Measurements from ENCODE around the gene BICRA.
"Not testable (repeated sequence)": the region's sequence is repeated elsewhere in the genome, so short reads cannot be mapped to it uniquely, and the experiment has no call there.

BICRA gene

DNA sequence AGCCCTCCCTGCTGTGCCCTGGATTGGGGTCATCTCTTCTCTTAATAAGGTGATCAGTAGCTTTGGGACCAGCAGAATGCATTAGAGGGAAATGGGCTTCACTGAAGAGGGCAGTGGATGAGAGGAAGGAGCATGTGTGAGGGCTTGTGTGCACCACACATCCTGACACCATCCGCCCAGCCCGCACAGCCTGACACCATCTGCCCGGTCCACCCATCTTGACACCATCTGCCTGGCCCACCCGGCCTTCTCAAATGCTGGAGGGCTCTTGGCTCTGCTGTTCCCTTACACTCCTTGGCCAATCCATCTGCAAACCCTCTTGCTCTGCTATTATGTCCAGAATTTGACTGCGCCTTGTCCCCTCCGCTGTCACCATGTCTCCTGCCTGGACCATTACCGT, 41.8 kb downstream of the BICRA start:
- no peaks in the 10 kb centered on the region; the same call in 1 of the 2 replicates for H3K4me1 ChIP-seq
- no peak overlapping the region for H3K4me3 ChIP-seq
- H3K27me3 ChIP-seq (ENCODE audit: low read depth) = no peaks in the 10 kb centered on the region
- DNase-seq (ENCODE audit: low spot score in 2 of 2) = no peak
- no peaks in the 10 kb centered on the region; the same call in 1 of the 2 replicates for H3K9me3 ChIP-seq
- H3K36me3 ChIP-seq (replicated peaks) = no peaks in the 10 kb centered on the region
- in situ Hi-C loops (cut with MboI; ENCODE audit: low sequenced_read_pairs) = no loop called here

DNA sequence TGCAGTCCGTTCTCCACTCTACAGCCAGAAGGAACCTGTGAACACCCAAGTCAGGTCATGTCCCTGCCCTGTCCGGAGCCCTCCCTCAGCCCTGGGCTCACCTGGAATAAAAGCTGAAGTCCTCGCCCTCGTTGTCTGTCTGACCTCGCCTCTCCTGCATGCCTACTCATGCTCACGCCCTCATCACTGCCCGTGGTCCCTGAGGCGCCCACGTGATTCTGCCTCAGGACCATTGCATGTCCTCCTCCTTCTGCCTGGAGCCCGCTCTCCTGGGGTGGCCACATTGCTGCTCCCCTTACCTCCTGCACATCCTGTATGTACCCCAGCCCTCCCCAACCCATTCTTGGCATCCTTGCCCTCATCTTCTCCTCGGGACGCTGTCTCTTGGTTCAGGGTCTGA, 42.2 kb downstream of the BICRA start:
- Histone ChIP-seq H3K27me3 (ENCODE audit: low read depth) (no peaks in the 10 kb centered on the region), H3K36me3 (replicated peaks) (no peaks in the 10 kb centered on the region), H3K9me3 (no peaks in the 10 kb centered on the region; the same call in 1 of the 2 replicates), H3K4me1 (no peaks in the 10 kb centered on the region), H3K4me3 (no peak overlapping the region)
- in situ Hi-C loops (cut with MboI; ENCODE audit: low sequenced_read_pairs) = no loop called here
- DNase-seq (ENCODE audit: low spot score in 2 of 2) = no peak

- no peak overlapping the region for H3K4me3 ChIP-seq
- no peaks in the 10 kb centered on the region for H3K27me3 ChIP-seq (ENCODE audit: low read depth)
- no peak for DNase-seq (ENCODE audit: low spot score in 2 of 2)
- in situ Hi-C loops (cut with MboI; ENCODE audit: low sequenced_read_pairs) = no loop called here
- no peaks in the 10 kb centered on the region; the same call in 1 of the 2 replicates for H3K9me3 ChIP-seq
- no peaks in the 10 kb centered on the region for H3K4me1 ChIP-seq
- H3K36me3 ChIP-seq (replicated peaks) = no peaks in the 10 kb centered on the region
Measured at GRCh38 chr19:47651691-47652090, 42.8 kb downstream of the BICRA start.

GRCh38 chr19:47652285-47652684, 43.4 kb downstream of the BICRA start:
- in situ Hi-C loops (cut with MboI; ENCODE audit: low sequenced_read_pairs) = no loop called here
- no peaks in the 10 kb centered on the region for H3K27me3 ChIP-seq (ENCODE audit: low read depth)
- no peaks in the 10 kb centered on the region for H3K4me1 ChIP-seq
- H3K36me3 ChIP-seq (replicated peaks) = no peaks in the 10 kb centered on the region
- DNase-seq (ENCODE audit: low spot score in 2 of 2) = peak in 1 of 2 experiments; percentile 31
- no peaks in the 10 kb centered on the region; the same call in 1 of the 2 replicates for H3K9me3 ChIP-seq
- no peak overlapping the region for H3K4me3 ChIP-seq

DNA sequence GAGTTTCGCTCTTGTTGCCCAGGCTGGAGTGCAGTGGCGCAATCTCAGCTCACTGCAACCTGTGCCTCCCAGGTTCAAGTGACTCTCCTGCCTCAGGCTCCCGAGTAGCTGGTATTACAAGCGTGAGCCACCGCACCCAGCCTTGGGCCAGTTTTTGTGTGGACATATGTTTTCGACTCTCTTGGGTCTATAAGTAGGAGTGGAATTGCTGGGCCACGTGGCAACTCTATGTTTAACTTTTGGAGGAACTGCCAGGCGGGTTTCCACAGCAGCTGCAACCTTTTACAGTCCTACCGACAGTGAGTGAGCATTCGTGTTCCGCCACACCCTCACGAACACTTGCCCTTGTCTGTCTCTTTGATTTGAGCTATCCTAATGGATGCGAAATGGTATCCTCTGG, 44.9 kb downstream of the BICRA start:
- H3K9me3 ChIP-seq = no peaks in the 10 kb centered on the region; the same call in 1 of the 2 replicates
- no peaks in the 10 kb centered on the region for H3K36me3 ChIP-seq (replicated peaks)
- H3K4me3 ChIP-seq = no peak overlapping the region
- in situ Hi-C loops (cut with MboI; ENCODE audit: low sequenced_read_pairs) = no loop called here
- no peaks in the 10 kb centered on the region for H3K27me3 ChIP-seq (ENCODE audit: low read depth)
- no peak for DNase-seq (ENCODE audit: low spot score in 2 of 2)
- no peaks in the 10 kb centered on the region for H3K4me1 ChIP-seq

- H3K4me3 ChIP-seq = no peak overlapping the region
- DNase-seq (ENCODE audit: low spot score in 2 of 2) = no peak
- in situ Hi-C loops (cut with MboI; ENCODE audit: low sequenced_read_pairs) = no loop called here
- no peaks in the 10 kb centered on the region for H3K9me3 ChIP-seq
- no peaks in the 10 kb centered on the region for H3K27me3 ChIP-seq (ENCODE audit: low read depth)
- no peaks in the 10 kb centered on the region; the same call in 1 of the 2 replicates for H3K36me3 ChIP-seq (replicated peaks)
- H3K4me1 ChIP-seq = peaks cover 6% of the 10 kb centered on the region
Measured at GRCh38 chr19:47657719-47658118, 48.8 kb downstream of the BICRA start.

DNA sequence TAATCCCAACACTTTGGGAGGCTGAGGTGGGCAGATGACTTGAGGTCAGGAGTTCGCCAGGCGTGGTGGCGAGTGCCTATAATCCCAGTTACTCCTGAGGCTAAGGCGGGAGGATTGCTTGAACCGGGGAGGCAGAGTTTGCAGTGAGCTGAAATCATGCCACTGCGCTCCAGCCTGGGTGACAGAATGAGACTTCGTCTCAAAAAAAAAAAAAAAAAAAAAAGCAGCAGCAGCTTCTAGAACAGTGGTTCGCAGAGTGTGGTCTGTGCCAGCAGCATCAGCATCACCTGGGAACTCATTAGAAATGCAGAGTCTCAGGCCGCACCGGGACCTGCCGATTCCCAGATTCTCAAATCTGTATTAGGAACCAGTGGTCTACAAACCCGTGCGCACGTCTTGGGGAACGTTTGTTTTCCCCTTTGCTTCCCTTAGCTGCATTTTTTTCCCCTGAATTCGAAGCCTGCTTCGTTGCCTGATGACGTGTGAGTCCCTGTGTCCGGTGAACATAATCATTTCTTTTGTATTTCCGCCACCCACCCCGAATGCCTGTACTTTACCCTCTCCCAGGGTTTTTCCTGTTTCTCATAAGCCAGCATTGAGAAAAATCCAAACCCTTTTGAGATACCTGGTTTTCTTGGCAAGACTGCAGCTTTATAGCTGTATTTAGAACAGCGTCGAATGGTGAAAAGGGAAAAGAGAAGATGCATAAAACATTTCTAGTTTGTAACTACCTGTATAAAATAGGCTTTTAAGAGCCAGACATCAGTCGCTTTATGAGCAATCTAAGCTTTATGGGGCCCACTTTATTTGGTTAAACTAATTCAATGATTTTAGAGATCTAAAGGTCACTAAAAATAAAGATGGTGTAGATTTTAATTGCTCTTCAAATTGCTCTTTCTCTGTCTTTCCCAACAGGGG, 49.8 kb downstream of the BICRA start:
- H3K27me3 ChIP-seq (ENCODE audit: low read depth) = no peaks in the 10 kb centered on the region
- no peak overlapping the region for H3K4me3 ChIP-seq
- in situ Hi-C loops (cut with MboI; ENCODE audit: low sequenced_read_pairs) = no loop called here
- no peaks in the 10 kb centered on the region; the same call in 1 of the 2 replicates for H3K36me3 ChIP-seq (replicated peaks)
- H3K9me3 ChIP-seq = no peaks in the 10 kb centered on the region
- DNase-seq (ENCODE audit: low spot score in 2 of 2) = no peak
- peaks cover 6% of the 10 kb centered on the region for H3K4me1 ChIP-seq

DNA sequence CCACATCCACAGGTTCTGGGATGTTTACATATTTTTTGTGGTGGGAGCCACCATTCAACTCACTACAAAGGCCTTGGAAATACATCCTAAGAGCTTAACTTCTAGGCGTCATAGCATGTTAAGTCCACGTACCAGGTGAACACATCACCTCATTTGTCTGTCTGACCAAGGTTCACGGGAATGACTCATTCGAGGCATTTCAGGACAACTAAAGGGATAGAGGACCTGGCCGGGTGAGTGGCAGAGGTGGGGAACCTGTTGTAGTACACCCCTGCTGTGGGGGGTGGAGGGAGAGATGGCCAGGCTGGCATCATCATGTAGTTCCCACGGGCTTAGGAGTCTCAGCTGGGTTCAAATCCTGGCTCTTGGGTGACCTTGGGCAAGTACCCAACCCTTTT, 51.5 kb downstream of the BICRA start:
- no peaks in the 10 kb centered on the region for H3K9me3 ChIP-seq
- no peaks in the 10 kb centered on the region for H3K27me3 ChIP-seq (ENCODE audit: low read depth)
- DNase-seq (ENCODE audit: low spot score in 2 of 2) = no peak
- in situ Hi-C loops (cut with MboI; ENCODE audit: low sequenced_read_pairs) = no loop called here
- peaks cover 6% of the 10 kb centered on the region for H3K4me1 ChIP-seq
- no peaks in the 10 kb centered on the region; the same call in 1 of the 2 replicates for H3K36me3 ChIP-seq (replicated peaks)
- no peak overlapping the region for H3K4me3 ChIP-seq

DNA sequence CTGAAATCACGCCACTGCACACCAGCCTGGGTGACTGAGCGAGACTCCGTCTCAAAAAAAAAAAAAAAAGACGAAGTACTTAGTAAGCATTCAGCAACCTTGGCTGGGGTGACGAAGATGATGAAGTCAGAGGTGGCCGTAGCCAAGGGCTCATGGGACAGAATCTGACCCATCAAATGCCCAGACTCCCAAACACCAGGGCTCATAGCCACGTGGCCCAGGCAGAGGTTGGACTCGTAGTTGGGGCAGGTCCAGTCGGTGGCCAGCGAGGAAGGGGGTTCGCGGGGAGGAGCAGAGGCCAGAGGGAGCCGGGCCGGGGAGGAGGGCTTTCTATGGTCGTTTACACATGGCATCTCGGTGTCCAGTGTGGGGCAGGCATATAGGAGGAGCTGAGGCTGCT, 52.2 kb downstream of the BICRA start:
- no peak overlapping the region for H3K4me3 ChIP-seq
- in situ Hi-C loops (cut with MboI; ENCODE audit: low sequenced_read_pairs) = no loop called here
- no peaks in the 10 kb centered on the region; the same call in 1 of the 2 replicates for H3K36me3 ChIP-seq (replicated peaks)
- H3K9me3 ChIP-seq = no peaks in the 10 kb centered on the region
- peaks cover 6% of the 10 kb centered on the region for H3K4me1 ChIP-seq
- DNase-seq (ENCODE audit: low spot score in 2 of 2) = no peak
- no peaks in the 10 kb centered on the region for H3K27me3 ChIP-seq (ENCODE audit: low read depth)

DNA sequence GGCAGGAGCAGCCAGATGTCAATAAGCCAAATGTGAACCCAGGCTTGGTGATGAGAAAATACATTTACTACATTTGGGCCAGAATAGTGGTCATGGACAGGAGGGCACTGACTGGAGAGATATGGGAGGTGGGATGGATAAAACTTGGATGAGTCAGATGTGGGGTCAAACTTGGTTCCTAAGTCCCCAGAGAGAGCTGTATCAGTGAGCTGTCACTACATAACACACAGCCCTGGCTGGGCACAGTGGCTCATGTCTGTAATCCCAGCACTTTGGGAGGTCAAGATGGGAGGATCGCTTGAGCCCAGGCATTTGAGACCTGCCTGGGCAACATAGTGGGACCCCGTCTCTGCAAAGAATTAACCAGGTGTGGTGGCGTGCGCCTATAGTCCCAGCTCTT, 52.7 kb downstream of the BICRA start:
- Histone ChIP-seq H3K9me3 (no peaks in the 10 kb centered on the region), H3K4me1 (peaks cover 6% of the 10 kb centered on the region), H3K36me3 (replicated peaks) (no peaks in the 10 kb centered on the region; the same call in 1 of the 2 replicates), H3K27me3 (ENCODE audit: low read depth) (no peaks in the 10 kb centered on the region), H3K4me3 (no peak overlapping the region)
- in situ Hi-C loops (cut with MboI; ENCODE audit: low sequenced_read_pairs) = no loop called here
- DNase-seq (ENCODE audit: low spot score in 2 of 2) = no peak

GRCh38 chr19:47663435-47663910, 54.5 kb downstream of the BICRA start:
- Histone ChIP-seq H3K4me3 (no peak overlapping the region), H3K27me3 (ENCODE audit: low read depth) (no peaks in the 10 kb centered on the region), H3K36me3 (replicated peaks) (no peaks in the 10 kb centered on the region; the same call in 1 of the 2 replicates), H3K9me3 (no peaks in the 10 kb centered on the region), H3K4me1 (peaks cover 12% of the 10 kb centered on the region)
- in situ Hi-C loops (cut with MboI; ENCODE audit: low sequenced_read_pairs) = no loop called here
- no peak for DNase-seq (ENCODE audit: low spot score in 2 of 2)

DNA sequence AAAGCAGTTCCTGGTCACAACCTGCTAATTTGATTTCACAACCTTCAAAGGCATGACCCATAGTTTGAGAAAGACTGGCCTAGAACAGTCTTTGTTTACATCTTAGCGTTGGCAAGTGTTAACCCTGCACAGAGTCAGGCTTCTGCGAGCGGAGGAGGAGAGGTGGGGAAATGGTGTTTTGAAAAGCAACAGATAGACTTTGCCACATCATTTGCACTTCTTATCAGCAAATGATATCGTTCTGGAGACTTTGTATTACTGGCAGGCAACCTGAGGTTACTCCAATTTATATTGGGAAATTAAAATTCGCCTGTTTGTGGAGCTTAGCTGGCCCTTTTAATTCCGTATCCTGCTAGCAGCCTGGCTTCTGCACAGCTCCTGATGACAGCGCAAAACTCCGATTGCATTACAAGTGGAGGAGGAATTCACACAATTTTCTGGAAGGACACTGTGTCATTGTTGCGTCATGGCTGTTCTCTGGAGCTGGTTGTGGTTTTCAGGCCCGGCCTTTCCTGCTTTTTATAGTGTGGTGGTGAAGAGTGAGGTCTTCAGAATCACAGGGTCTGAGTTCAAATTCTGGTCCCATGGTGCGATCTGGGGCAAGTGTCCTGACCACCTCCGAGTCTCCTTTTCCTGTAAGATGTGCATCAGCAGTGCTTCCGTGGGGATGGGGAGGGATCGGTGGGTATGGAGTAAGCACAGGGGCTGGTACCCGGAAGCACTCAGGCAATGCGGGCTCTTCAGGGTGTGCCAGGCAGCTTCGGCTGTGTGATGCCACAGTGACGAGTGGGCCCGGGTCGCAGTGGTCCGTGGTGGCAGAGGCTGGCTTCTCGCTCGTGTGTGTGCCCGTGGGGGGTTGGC, 55.2 kb downstream of the BICRA start:
- Histone ChIP-seq H3K27me3 (ENCODE audit: low read depth) (no peaks in the 10 kb centered on the region), H3K4me3 (no peak overlapping the region), H3K4me1 (peaks cover 12% of the 10 kb centered on the region), H3K36me3 (replicated peaks) (no peaks in the 10 kb centered on the region; the same call in 1 of the 2 replicates), H3K9me3 (no peaks in the 10 kb centered on the region)
- no peak for DNase-seq (ENCODE audit: low spot score in 2 of 2)
- in situ Hi-C loops (cut with MboI; ENCODE audit: low sequenced_read_pairs) = no loop called here

GRCh38 chr19:47668556-47668955, 59.6 kb downstream of the BICRA start:
- H3K4me3 ChIP-seq; H3K4me1 ChIP-seq; H3K9me3 ChIP-seq; DNase-seq (ENCODE audit: low spot score in 2 of 2); H3K27me3 ChIP-seq (ENCODE audit: low read depth); in situ Hi-C loops (cut with MboI; ENCODE audit: low sequenced_read_pairs); H3K36me3 ChIP-seq (replicated peaks): not testable (repeated sequence)

Data from HAP-1 (cell line).